Erythroblast (primary cell): Measurements from ENCODE around the gene CNPY4.

Experiments
- GATA1 ChIP-seq: IDR thresholded peaks from 2 replicates; pipeline ENCODE4 v1.6.1; 2011; ENCODE audit warnings: low read depth, mild to moderate bottlenecking, control low read depth, low read length, moderate library complexity
- POLR2A ChIP-seq: IDR thresholded peaks from 2 replicates; pipeline ENCODE4 v1.6.1; 2011; ENCODE audit warnings: mild to moderate bottlenecking, low read length

DNA sequence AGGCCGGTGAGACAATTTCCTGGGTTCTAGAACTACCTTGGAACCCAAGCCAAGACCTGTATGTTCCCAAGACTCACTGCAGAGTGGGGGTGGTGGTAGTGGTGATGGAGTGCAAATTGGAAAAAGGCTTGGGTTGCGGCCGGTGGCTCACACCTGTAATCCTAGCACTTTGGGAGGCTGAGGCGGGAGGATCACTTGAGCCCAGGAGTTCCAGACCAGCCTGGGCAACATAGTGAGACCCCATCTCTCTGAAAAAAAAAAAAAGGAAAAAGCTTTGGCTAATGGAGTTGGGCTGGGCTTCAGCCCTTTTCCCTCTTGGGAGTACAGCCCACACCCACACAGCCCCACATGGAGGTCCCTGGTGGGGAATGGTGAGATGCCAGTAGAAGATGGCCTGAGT is 13.9 kb upstream of the CNPY4 start:
- TF ChIP-seq POLR2A (no peak), GATA1 (no peak)
